HG02852 (cell line): ENCODE data around the gene ANGPTL8.

Experiments
- ATAC-seq: cut with Tn5 transposase; IDR thresholded peaks from one replicate; pipeline ENCODE4 v1.9.1; 2021; ENCODE audit warnings: mild to moderate bottlenecking, moderate library complexity; ENCODE audit not compliant: unreplicated experiment

Gene ANGPTL8

GRCh38 chr19:11234486-11235075 is 4.8 kb upstream of the ANGPTL8 start:
- no peak for ATAC-seq

GRCh38 chr19:11236324-11237301 is 2.8 kb upstream of the ANGPTL8 start:
- ATAC-seq: no peak

DNA sequence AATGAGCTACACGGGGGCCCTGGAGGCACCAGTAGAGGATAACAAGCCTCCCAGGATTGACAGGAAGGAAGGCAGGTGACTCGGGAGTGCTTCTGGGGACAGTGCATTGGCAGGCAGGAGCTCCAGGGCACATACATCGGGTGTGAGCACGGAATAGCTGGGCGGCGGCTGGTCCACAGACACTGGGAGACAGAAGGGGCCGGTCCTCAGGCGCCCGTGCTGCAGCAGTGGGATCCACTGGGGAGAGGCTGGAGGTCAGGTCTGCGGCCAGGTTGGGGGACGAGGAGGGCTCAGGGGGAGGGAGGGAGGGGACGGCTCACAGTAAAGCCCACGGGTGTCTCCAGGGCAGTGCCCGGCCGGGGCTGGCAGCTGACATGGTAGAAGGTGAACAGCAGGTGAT is 2.1 kb upstream of the ANGPTL8 start:
- ATAC-seq: no peak

GRCh38 chr19:11238041-11238440 is 1.4 kb upstream of the ANGPTL8 start:
- no peak for ATAC-seq

- no peak for ATAC-seq
Measured at GRCh38 chr19:11238781-11239376, 540 bp upstream of the ANGPTL8 start.

GRCh38 chr19:11240008-11240444 is 607 bp downstream of the ANGPTL8 start:
- ATAC-seq: no peak

- ATAC-seq: no peak
Measured at GRCh38 chr19:11242025-11242424, 2.6 kb downstream of the ANGPTL8 start.

GRCh38 chr19:11242864-11243797 is 3.7 kb downstream of the ANGPTL8 start:
- ATAC-seq: no peak

DNA sequence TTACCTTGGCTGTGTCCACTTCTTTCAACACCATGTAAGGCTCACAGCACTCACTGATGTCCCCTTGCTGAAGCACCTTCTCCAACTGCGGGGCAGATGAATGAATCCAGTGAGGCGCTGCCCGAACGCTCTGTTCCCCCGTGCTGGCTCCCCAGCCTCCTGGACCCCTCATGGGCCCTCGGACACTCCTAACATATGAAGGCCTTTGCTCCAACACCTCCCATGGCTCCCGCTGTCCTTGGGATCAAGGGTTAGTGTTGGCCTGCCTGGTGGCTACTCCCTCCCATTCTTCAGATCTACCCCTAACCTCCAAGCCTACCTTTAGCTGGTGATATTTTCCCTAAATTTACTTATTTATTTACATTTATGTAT is 4.4 kb downstream of the ANGPTL8 start:
- ATAC-seq: no peak

- ATAC-seq: no peak
Measured at GRCh38 chr19:11244846-11245589, 5.6 kb downstream of the ANGPTL8 start.

DNA sequence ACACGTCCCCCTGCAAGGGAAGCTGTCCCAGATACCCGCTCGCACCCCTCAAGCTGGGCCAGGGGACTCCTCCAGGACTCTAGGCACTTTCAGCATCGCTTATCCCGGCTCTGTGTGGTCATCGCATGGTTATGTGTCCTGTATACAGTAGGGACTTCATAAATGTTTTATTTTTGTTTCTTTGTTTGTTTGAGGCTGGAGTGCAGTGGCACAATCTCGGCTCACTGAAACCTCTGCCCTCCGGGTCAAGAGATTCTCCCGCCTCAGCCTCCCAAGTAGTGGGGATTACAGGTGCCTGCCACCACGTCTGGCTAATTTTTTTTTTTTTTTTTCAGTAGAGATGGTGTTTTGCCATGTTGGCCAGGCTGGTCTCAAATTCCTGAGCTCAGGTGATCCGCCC is 7.5 kb downstream of the ANGPTL8 start:
- no peak for ATAC-seq

- no peak for ATAC-seq
Measured at GRCh38 chr19:11247391-11247790, 8.0 kb downstream of the ANGPTL8 start.

DNA sequence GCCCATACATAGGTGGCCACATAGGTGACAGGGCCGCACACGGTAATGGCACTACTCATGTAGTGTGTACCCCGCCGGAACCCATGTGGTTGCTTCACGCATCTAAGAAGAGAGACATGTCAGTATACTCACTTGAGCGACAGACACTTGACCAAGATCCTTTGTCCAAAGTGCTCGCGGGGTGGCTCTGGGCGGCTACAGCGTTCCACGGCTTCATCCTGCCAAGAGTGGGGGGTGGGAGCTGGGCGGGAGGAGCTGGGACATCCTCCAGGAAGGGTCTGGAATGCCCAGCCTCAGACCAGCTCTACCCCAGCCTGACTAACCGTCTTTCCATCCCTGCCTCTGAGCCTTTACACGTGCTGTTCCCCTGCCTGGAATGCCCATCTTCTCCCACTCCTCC is 8.5 kb downstream of the ANGPTL8 start:
- ATAC-seq: no peak

DNA sequence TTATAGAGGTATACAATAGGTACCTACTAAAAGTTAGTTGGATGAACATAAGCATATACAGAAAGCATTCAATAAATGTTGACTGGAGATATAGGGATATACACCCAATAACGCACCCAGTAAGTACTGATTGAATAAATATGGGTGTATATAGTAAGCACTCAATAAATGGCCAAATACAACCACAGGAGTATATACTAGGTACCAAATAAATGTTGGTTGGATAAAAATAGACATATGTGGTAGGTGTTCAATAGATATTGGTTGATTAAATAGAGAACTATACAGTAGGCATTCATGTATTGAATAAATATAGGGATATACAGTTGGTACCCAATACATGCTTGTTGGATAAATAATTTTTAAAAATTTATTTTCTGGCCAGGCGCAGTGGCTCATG is 9.4 kb downstream of the ANGPTL8 start:
- ATAC-seq: no peak

- ATAC-seq: no peak
Measured at GRCh38 chr19:11251217-11251616, 11.8 kb downstream of the ANGPTL8 start.

DNA sequence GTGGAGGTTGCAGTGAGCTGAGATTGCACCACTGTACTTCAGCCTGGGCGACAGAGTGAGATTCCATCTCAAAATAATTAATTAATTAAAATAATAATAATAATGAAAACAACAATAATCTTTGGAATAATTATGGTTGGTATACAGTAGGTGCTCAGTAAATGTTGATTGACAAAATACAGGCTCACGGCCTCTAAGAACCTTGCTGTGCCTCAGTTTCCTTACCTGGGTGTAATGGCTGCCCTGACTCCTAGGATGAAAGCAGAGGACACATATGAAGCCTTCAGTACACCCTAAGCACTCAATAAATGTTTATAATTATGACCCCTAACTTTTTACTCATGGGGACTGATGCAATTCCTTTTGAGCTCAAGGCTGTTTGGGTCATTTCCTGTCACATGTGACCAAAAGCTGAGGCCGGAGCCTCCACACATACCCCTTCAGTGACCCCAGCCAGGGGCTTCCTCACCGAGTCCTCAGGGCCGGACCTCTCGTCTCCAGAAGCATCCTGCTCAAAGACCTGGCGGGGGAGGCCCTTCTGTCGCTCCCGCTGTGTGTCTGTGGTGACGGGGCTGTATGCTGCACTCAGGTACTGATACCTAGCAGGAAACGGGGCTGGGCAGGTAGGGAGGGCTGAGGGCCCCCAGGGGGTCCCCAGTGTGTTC is 12.4 kb downstream of the ANGPTL8 start:
- no peak for ATAC-seq

DNA sequence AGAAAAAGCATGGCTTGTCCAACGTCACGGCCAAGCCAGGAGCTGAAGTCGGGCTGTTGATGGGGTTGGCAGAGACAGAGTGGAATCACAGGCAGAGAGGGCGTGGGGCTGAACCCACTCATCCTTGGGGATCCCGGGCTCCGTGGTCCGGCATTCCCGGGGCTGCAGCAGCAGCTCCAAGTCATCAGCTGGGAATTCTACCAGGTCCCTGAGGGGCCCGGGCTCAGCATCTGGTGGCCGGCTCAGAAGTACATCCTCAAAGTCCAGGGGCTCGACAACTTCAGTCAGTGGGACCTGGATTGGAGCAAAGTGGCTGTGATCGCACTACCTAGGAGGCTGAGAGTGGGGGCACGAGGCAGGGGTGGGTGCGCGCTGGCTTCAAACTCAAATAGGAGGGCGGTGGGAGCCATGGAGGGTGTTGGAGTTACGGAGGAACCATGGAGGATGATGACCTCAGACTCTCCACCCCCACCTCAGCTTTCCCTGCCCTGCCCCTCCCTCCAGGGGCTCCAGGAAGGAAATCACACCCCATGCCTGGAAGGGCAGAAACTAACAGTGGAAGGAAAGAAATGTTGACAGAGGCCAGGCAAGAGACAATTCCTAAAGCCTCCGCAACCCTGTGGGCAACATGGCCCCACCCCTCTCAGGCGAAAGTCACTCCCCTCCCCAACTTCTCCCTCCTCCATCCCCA is 13.4 kb downstream of the ANGPTL8 start:
- no peak for ATAC-seq

GRCh38 chr19:11254666-11255065 is 15.2 kb downstream of the ANGPTL8 start:
- ATAC-seq: no peak

DNA sequence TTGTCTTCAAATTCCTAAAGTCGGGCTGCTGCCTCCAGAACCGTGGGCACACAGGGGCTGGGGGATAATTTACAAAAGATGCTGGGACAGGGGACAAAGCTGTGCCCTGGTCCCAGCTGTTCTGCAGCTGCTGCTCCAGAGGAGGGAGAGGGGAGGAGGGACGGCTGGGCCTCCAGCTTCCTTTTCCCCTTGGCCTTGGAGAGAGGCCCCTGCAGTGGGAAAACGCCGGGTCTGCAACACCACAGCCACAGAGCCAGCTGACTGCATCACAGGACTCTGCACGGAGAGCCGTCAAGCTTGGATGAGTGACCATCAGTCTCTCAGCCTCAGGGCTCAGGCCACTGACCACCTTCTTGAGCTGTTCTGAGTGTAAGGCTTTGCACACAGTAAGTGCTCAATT is 16.8 kb downstream of the ANGPTL8 start:
- ATAC-seq: no peak
